NCI-H1436 (cell line): ENCODE data around the gene TBCD.

Source experiments
- DNase-seq: peaks from one replicate; lab custom pipeline; 2025; lab: John Stamatoyannopoulos, UW

TBCD gene

GRCh38 chr17:82871776-82872561, 120.1 kb downstream of the TBCD start:
- DNase-seq, result no peak

- DNase-seq, result no peak
Observed at GRCh38 chr17:82872591-82873520, 121.0 kb downstream of the TBCD start.

GRCh38 chr17:82873521-82873920, 121.7 kb downstream of the TBCD start:
- DNase-seq, result no peak

GRCh38 chr17:82874011-82874835, 122.4 kb downstream of the TBCD start:
- DNase-seq, result no peak

GRCh38 chr17:82875407-82875856, 123.6 kb downstream of the TBCD start:
- no peak for DNase-seq

- DNase-seq, result no peak
Observed at GRCh38 chr17:82876149-82876548, 124.3 kb downstream of the TBCD start.

- no peak for DNase-seq
Observed at GRCh38 chr17:82876602-82877379, 124.9 kb downstream of the TBCD start.

- DNase-seq, result no peak
Observed at GRCh38 chr17:82878527-82878926, 126.7 kb downstream of the TBCD start.

- DNase-seq, result no peak
Observed at GRCh38 chr17:82879241-82879640, 127.4 kb downstream of the TBCD start.

- DNase-seq, result no peak
Observed at GRCh38 chr17:82880620-82881323, 128.9 kb downstream of the TBCD start.

- DNase-seq, result no peak
Observed at GRCh38 chr17:82881324-82881823, 129.5 kb downstream of the TBCD start.

GRCh38 chr17:82881900-82882714, 130.2 kb downstream of the TBCD start:
- no peak for DNase-seq

- DNase-seq, result no peak
Observed at GRCh38 chr17:82882715-82883418, 131.0 kb downstream of the TBCD start.

GRCh38 chr17:82883419-82884031, 131.7 kb downstream of the TBCD start:
- no peak for DNase-seq

GRCh38 chr17:82884341-82884969, 132.6 kb downstream of the TBCD start:
- DNase-seq, result no peak

GRCh38 chr17:82884970-82885353, 133.1 kb downstream of the TBCD start:
- no peak for DNase-seq

GRCh38 chr17:82887255-82888164, 135.6 kb downstream of the TBCD start:
- DNase-seq, result no peak
